Gastrocnemius medialis (tissue), 4 donors: Measurements from ENCODE around the gene BTNL8.

Experiments
- CTCF ChIP-seq, 5 experiments: fragments of 450-650 bp in 3 of 5; fragments of 200-600 bp in 2 of 5; sonication (generic) in 2 of 5; IDR thresholded peaks in 4 of 5; conservative IDR thresholded peaks in 1 of 5; 1 replicate in 4 of 5; 2 replicates in 1 of 5; pipeline ENCODE4 v1.5.1; 2016 to 2019; ENCODE audit warnings: antibody characterized with exemption in 5 of 5, mild to moderate bottlenecking in 3 of 5, moderate library complexity in 3 of 5
- POLR2A ChIP-seq, 2 donors: fragments of 450-650 bp; IDR thresholded peaks; one replicate each; pipeline ENCODE4 v1.6.1; 2017; ENCODE audit warnings: antibody characterized with exemption in 2 of 2, mild to moderate bottlenecking in 2 of 2, moderate library complexity in 2 of 2

GRCh38 chr5:180909782-180910181 lies 10.8 kb downstream of the BTNL8 start:
- no peak for TF ChIP-seq CTCF (IDR thresholded peaks at IDR 0.05 in 4 of 5, conservative IDR thresholded peaks at IDR 0.05 in 1 of 5)
- no peak for TF ChIP-seq POLR2A (IDR thresholded peaks at IDR 0.05)
